Liver (tissue), 3 donors: ENCODE measurements around the gene GRK3.

ENCODE experiments used
- FOXA1 ChIP-seq: IDR thresholded peaks from 2 replicates; pipeline ENCODE4 v1.6.1; 2016; ENCODE audit warnings: antibody characterized with exemption
- FOXA2 ChIP-seq: IDR thresholded peaks from 2 replicates; pipeline ENCODE4 v1.6.1; 2016; ENCODE audit warnings: antibody characterized with exemption
- GABPA ChIP-seq, 2 donors: IDR thresholded peaks in 1 of 2; conservative IDR thresholded peaks in 1 of 2; 2 replicates each; pipeline ENCODE4 v1.6.1; 2016; ENCODE audit warnings: antibody characterized with exemption in 2 of 2, mild to moderate bottlenecking in 1 of 2, moderate library complexity in 1 of 2
- JUND ChIP-seq, 2 donors: IDR thresholded peaks; 2 replicates each; pipeline ENCODE4 v1.6.1; 2016; ENCODE audit warnings: antibody characterized with exemption in 2 of 2
- RAD21 ChIP-seq, 2 donors: IDR thresholded peaks; 2 replicates each; pipeline ENCODE4 v1.6.1; 2016; ENCODE audit warnings: antibody characterized with exemption in 2 of 2, mild to moderate bottlenecking in 2 of 2
- RXRA ChIP-seq, 2 donors: IDR thresholded peaks; 2 replicates each; pipeline ENCODE4 v1.6.1; 2017 to 2018; ENCODE audit warnings: antibody characterized with exemption in 2 of 2, mild to moderate bottlenecking in 1 of 2
- SP1 ChIP-seq: IDR thresholded peaks from 2 replicates; pipeline ENCODE4 v1.6.1; 2018; ENCODE audit warnings: antibody characterized with exemption, mild to moderate bottlenecking
- TAF1 ChIP-seq: conservative IDR thresholded peaks from 2 replicates; pipeline ENCODE4 v1.6.1; 2016; ENCODE audit warnings: antibody characterized with exemption, mild to moderate bottlenecking
- YY1 ChIP-seq: IDR thresholded peaks from 2 replicates; pipeline ENCODE4 v1.6.1; 2016; ENCODE audit warnings: antibody characterized with exemption, mild to moderate bottlenecking
- TF ChIP-seq, protein P1 (sequence below): fragments of 150-350 bp; IDR thresholded peaks from 2 replicates; pipeline ENCODE4 v1.5.1; 2017; ENCODE audit warnings: improper control_type of control experiment, low read depth, low read length; ENCODE audit not compliant: missing input control
- TF ChIP-seq, protein P2 (sequence below): IDR thresholded peaks from 2 replicates; pipeline ENCODE4 v1.6.1; 2016; ENCODE audit warnings: antibody characterized with exemption, mild to moderate bottlenecking
- TF ChIP-seq, protein P3 (sequence below): IDR thresholded peaks from 2 replicates; pipeline ENCODE4 v1.6.1; 2016; ENCODE audit warnings: antibody characterized with exemption
- TF ChIP-seq, protein P4 (sequence below): IDR thresholded peaks from 2 replicates; pipeline ENCODE4 v1.6.1; 2016; ENCODE audit warnings: antibody characterized with exemption
- TF ChIP-seq, protein P5 (sequence below): IDR thresholded peaks from 2 replicates; pipeline ENCODE4 v1.6.1; 2016; ENCODE audit warnings: antibody characterized with exemption
- donor health status: healthy.
- donor health status: healthy.

DNA sequence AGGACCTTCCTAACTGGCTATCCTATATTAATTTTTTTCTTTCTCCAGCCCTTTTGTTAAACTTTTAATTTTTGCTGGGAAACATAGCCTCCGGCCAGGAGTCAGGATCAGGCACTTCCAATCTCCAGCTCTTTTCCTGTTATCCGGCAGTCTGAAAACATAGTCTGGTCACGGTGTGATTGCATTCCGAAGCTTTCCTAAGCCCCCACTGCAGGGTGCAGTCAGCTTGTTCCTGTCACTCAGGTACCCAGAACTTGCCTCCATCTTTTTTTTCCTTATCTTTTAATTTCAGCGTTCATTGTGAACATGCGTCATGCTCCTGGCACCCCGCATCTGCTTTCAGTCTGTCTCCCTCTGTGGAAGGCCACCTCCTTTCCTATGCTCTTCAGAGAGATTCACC is 59.4 kb downstream of the GRK3 start:
- TF ChIP-seq, protein P1, sequence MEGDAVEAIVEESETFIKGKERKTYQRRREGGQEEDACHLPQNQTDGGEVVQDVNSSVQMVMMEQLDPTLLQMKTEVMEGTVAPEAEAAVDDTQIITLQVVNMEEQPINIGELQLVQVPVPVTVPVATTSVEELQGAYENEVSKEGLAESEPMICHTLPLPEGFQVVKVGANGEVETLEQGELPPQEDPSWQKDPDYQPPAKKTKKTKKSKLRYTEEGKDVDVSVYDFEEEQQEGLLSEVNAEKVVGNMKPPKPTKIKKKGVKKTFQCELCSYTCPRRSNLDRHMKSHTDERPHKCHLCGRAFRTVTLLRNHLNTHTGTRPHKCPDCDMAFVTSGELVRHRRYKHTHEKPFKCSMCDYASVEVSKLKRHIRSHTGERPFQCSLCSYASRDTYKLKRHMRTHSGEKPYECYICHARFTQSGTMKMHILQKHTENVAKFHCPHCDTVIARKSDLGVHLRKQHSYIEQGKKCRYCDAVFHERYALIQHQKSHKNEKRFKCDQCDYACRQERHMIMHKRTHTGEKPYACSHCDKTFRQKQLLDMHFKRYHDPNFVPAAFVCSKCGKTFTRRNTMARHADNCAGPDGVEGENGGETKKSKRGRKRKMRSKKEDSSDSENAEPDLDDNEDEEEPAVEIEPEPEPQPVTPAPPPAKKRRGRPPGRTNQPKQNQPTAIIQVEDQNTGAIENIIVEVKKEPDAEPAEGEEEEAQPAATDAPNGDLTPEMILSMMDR = no peak
- no peak for TF ChIP-seq RAD21 (IDR thresholded peaks at IDR 0.05)
- no peak for TF ChIP-seq FOXA1
- no peak for TF ChIP-seq YY1
- no peak for TF ChIP-seq SP1
- no peak for TF ChIP-seq GABPA (IDR thresholded peaks at IDR 0.05 in 1 of 2, conservative IDR thresholded peaks at IDR 0.05 in 1 of 2)
- TF ChIP-seq FOXA2 = no peak
- no peak for TF ChIP-seq TAF1
- TF ChIP-seq JUND (IDR thresholded peaks at IDR 0.05) = no peak
- TF ChIP-seq, protein P2, sequence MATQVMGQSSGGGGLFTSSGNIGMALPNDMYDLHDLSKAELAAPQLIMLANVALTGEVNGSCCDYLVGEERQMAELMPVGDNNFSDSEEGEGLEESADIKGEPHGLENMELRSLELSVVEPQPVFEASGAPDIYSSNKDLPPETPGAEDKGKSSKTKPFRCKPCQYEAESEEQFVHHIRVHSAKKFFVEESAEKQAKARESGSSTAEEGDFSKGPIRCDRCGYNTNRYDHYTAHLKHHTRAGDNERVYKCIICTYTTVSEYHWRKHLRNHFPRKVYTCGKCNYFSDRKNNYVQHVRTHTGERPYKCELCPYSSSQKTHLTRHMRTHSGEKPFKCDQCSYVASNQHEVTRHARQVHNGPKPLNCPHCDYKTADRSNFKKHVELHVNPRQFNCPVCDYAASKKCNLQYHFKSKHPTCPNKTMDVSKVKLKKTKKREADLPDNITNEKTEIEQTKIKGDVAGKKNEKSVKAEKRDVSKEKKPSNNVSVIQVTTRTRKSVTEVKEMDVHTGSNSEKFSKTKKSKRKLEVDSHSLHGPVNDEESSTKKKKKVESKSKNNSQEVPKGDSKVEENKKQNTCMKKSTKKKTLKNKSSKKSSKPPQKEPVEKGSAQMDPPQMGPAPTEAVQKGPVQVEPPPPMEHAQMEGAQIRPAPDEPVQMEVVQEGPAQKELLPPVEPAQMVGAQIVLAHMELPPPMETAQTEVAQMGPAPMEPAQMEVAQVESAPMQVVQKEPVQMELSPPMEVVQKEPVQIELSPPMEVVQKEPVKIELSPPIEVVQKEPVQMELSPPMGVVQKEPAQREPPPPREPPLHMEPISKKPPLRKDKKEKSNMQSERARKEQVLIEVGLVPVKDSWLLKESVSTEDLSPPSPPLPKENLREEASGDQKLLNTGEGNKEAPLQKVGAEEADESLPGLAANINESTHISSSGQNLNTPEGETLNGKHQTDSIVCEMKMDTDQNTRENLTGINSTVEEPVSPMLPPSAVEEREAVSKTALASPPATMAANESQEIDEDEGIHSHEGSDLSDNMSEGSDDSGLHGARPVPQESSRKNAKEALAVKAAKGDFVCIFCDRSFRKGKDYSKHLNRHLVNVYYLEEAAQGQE = no peak
- TF ChIP-seq, protein P3, sequence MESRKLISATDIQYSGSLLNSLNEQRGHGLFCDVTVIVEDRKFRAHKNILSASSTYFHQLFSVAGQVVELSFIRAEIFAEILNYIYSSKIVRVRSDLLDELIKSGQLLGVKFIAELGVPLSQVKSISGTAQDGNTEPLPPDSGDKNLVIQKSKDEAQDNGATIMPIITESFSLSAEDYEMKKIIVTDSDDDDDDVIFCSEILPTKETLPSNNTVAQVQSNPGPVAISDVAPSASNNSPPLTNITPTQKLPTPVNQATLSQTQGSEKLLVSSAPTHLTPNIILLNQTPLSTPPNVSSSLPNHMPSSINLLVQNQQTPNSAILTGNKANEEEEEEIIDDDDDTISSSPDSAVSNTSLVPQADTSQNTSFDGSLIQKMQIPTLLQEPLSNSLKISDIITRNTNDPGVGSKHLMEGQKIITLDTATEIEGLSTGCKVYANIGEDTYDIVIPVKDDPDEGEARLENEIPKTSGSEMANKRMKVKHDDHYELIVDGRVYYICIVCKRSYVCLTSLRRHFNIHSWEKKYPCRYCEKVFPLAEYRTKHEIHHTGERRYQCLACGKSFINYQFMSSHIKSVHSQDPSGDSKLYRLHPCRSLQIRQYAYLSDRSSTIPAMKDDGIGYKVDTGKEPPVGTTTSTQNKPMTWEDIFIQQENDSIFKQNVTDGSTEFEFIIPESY = no peak
- TF ChIP-seq, protein P4, sequence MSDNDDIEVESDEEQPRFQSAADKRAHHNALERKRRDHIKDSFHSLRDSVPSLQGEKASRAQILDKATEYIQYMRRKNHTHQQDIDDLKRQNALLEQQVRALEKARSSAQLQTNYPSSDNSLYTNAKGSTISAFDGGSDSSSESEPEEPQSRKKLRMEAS = no peak
- TF ChIP-seq, protein P5, sequence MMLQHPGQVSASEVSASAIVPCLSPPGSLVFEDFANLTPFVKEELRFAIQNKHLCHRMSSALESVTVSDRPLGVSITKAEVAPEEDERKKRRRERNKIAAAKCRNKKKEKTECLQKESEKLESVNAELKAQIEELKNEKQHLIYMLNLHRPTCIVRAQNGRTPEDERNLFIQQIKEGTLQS = no peak
- TF ChIP-seq RXRA (IDR thresholded peaks at IDR 0.05) = no peak
